Spinal cord (tissue), 10 donors: ENCODE measurements around the gene HPSE2. TPM values are rescaled to one million over a fixed set of nuclear protein-coding genes. Genes with fewer than 3 reads are reported as not detected.
A peak's percentile ranks its signal among the peaks of the same experiment; 100 is the strongest.

ENCODE experiments used
- DNase-seq, 6 donors: peaks; one replicate each; pipeline versions ENCODE4 v3.0.0 to v3.0.0-alpha.2; 2013 to 2015; ENCODE audit warnings: low spot score in 6 of 6, low read depth in 4 of 6
- H3K27ac ChIP-seq: one replicate; pipeline ENCODE4 v1.5.1; 2013; ENCODE audit warnings: low read depth, low read length, control low read depth
- H3K27me3 ChIP-seq: one replicate; pipeline ENCODE4 v1.6.1; 2013; ENCODE audit warnings: low read length; ENCODE audit not compliant: control insufficient read depth, insufficient read depth
- H3K36me3 ChIP-seq: one replicate; pipeline ENCODE4 v1.6.1; 2013; ENCODE audit warnings: low read length; ENCODE audit not compliant: control insufficient read depth, insufficient read depth
- H3K4me1 ChIP-seq: one replicate; pipeline ENCODE4 v1.6.1; 2013; ENCODE audit warnings: low read length; ENCODE audit not compliant: control insufficient read depth, insufficient read depth
- H3K4me3 ChIP-seq: one replicate; pipeline ENCODE4 v1.5.1; 2013; ENCODE audit warnings: low read depth, low read length, control low read depth
- H3K9me3 ChIP-seq: one replicate; pipeline ENCODE4 v1.6.1; 2013; ENCODE audit warnings: low read length; ENCODE audit not compliant: control insufficient read depth, insufficient read depth
- WGBS: methylation state at CpG from one replicate; pipeline ENCODE4 v1.1.5; 2013; ENCODE audit warnings: missing lambda C conversion rate; ENCODE audit not compliant: insufficient coverage; 5-methylcytosine and 5-hydroxymethylcytosine counted together
- polyA plus RNA-seq, 2 donors: library from polyadenylated mRNA; unstranded; fragments of 120-200 nt; gene quantifications; one replicate each; pipeline ENCODE4 v1.2.1, GENCODE V29; 2013; ENCODE audit not compliant: insufficient read length in 2 of 2
- total RNA-seq, 2 donors: library from RNA; depleted of rRNA in 1 of 2; stranded (reverse); fragments of 120-200 nt in 1 of 2; fragments of >200 nt in 1 of 2; gene quantifications; one replicate each; pipeline versions ENCODE4 v1.2.3 to v1.2.4, GENCODE V29; 2013 to 2014
- donor health status: healthy.

Gene HPSE2
- total and polyA plus RNA-seq, 4 donors, result 0.28 to 1.1 (median 0.93) TPM

GRCh38 chr10:98951269-98952000 lies 284.2 kb downstream of the HPSE2 start:
- no peaks in the 10 kb centered on the region for H3K9me3 ChIP-seq
- no peaks in the 10 kb centered on the region for H3K27me3 ChIP-seq
- H3K4me1 ChIP-seq, result no peaks in the 10 kb centered on the region
- no peak overlapping the region for H3K27ac ChIP-seq
- H3K4me3 ChIP-seq, result no peak overlapping the region
- DNase-seq, result no peak
- WGBS, result 81% methylated on average over 2 of the region's 2 CpGs
- no peaks in the 10 kb centered on the region for H3K36me3 ChIP-seq

GRCh38 chr10:98950106-98950505 lies 285.5 kb downstream of the HPSE2 start:
- no peaks in the 10 kb centered on the region for H3K9me3 ChIP-seq
- no peaks in the 10 kb centered on the region for H3K36me3 ChIP-seq
- no peaks in the 10 kb centered on the region for H3K27me3 ChIP-seq
- 100% methylated on average over 1 of the region's 2 CpGs for WGBS
- no peak overlapping the region for H3K27ac ChIP-seq
- H3K4me1 ChIP-seq, result no peaks in the 10 kb centered on the region
- H3K4me3 ChIP-seq, result no peak overlapping the region
- DNase-seq, result no peak

- H3K27ac ChIP-seq, result no peak overlapping the region
- H3K36me3 ChIP-seq, result no peaks in the 10 kb centered on the region
- H3K9me3 ChIP-seq, result no peaks in the 10 kb centered on the region
- DNase-seq, result no peak
- H3K27me3 ChIP-seq, result no peaks in the 10 kb centered on the region
- H3K4me1 ChIP-seq, result no peaks in the 10 kb centered on the region
- no peak overlapping the region for H3K4me3 ChIP-seq
These were observed 286.3 kb downstream of the HPSE2 start for GRCh38 chr10:98949306-98949705.

GRCh38 chr10:98943681-98944080 lies 292.0 kb downstream of the HPSE2 start:
- no peaks in the 10 kb centered on the region for H3K27me3 ChIP-seq
- H3K9me3 ChIP-seq, result no peaks in the 10 kb centered on the region
- H3K4me1 ChIP-seq, result no peaks in the 10 kb centered on the region
- no peak for DNase-seq
- WGBS, result no CpG with 5 or more reads among the region's 1 CpG
- no peaks in the 10 kb centered on the region for H3K36me3 ChIP-seq
- H3K27ac ChIP-seq, result no peak overlapping the region
- no peak overlapping the region for H3K4me3 ChIP-seq

- Histone ChIP-seq H3K36me3 (no peaks in the 10 kb centered on the region), H3K27me3 (no peaks in the 10 kb centered on the region), H3K9me3 (peaks cover 1% of the 10 kb centered on the region), H3K4me3 (no peak overlapping the region), H3K4me1 (no peaks in the 10 kb centered on the region), H3K27ac (no peak overlapping the region)
- no CpG with 5 or more reads among the region's 2 CpGs for WGBS
- DNase-seq, result no peak
These were observed 305.9 kb downstream of the HPSE2 start for GRCh38 chr10:98929709-98930108.

- H3K27ac ChIP-seq, result no peak overlapping the region
- H3K4me1 ChIP-seq, result no peaks in the 10 kb centered on the region
- H3K27me3 ChIP-seq, result no peaks in the 10 kb centered on the region
- no peaks in the 10 kb centered on the region for H3K9me3 ChIP-seq
- no peak for DNase-seq
- H3K36me3 ChIP-seq, result no peaks in the 10 kb centered on the region
- no peak overlapping the region for H3K4me3 ChIP-seq
- WGBS, result no CpG with 5 or more reads among the region's 1 CpG
These were observed 310.0 kb downstream of the HPSE2 start for GRCh38 chr10:98925651-98926050.

GRCh38 chr10:98924526-98924925 lies 311.1 kb downstream of the HPSE2 start:
- no peaks in the 10 kb centered on the region for H3K36me3 ChIP-seq
- no peaks in the 10 kb centered on the region for H3K4me1 ChIP-seq
- H3K4me3 ChIP-seq, result no peak overlapping the region
- no CpG with 5 or more reads among the region's 1 CpG for WGBS
- DNase-seq, result peak in 1 of 6 donors; percentile 13
- no peak overlapping the region for H3K27ac ChIP-seq
- H3K9me3 ChIP-seq, result no peaks in the 10 kb centered on the region
- no peaks in the 10 kb centered on the region for H3K27me3 ChIP-seq

- no peak overlapping the region for H3K4me3 ChIP-seq
- H3K36me3 ChIP-seq, result no peaks in the 10 kb centered on the region
- H3K27ac ChIP-seq, result no peak overlapping the region
- WGBS, result no CpG with 5 or more reads among the region's 2 CpGs
- H3K27me3 ChIP-seq, result no peaks in the 10 kb centered on the region
- H3K9me3 ChIP-seq, result no peaks in the 10 kb centered on the region
- peak in 2 of 6 donors; percentile 9 to 87 for DNase-seq
- no peaks in the 10 kb centered on the region for H3K4me1 ChIP-seq
These were observed 314.3 kb downstream of the HPSE2 start for GRCh38 chr10:98921316-98921715.

GRCh38 chr10:98920807-98921206 lies 314.8 kb downstream of the HPSE2 start:
- no peak overlapping the region for H3K27ac ChIP-seq
- H3K36me3 ChIP-seq, result no peaks in the 10 kb centered on the region

GRCh38 chr10:98920360-98920759 lies 315.3 kb downstream of the HPSE2 start:
- H3K4me1 ChIP-seq, result no peaks in the 10 kb centered on the region
- no peak for DNase-seq
- H3K27me3 ChIP-seq, result no peaks in the 10 kb centered on the region
- H3K4me3 ChIP-seq, result no peak overlapping the region
- H3K27ac ChIP-seq, result no peak overlapping the region
- no peaks in the 10 kb centered on the region for H3K9me3 ChIP-seq
- H3K36me3 ChIP-seq, result no peaks in the 10 kb centered on the region

More at GRCh38 chr10:98920807-98921206, 314.8 kb downstream of the HPSE2 start:
- no peaks in the 10 kb centered on the region for H3K4me1 ChIP-seq
- DNase-seq, result peak in 1 of 6 donors; percentile 43
- no peaks in the 10 kb centered on the region for H3K9me3 ChIP-seq
- H3K27me3 ChIP-seq, result no peaks in the 10 kb centered on the region
- WGBS, result no CpG with 5 or more reads among the region's 2 CpGs
- H3K4me3 ChIP-seq, result no peak overlapping the region
